ENCODE data around the gene KLHL22. TPM values are rescaled to one million over a fixed set of nuclear protein-coding genes. Genes with fewer than 3 reads are reported as not detected.

The KLHL22 gene
- total and polyA plus RNA-seq, 2 experiments from 2014 or later = 23.6 to 38.0 TPM

- Histone ChIP-seq H3K36me3 (replicated peaks; ENCODE audit: insufficient read depth, low read depth) (no peaks in the 10 kb centered on the region), H3K9me3 (ENCODE audit: low read depth) (no peaks in the 10 kb centered on the region), H4K20me1 (ENCODE audit: insufficient read depth, poor library complexity, severe bottlenecking) (peaks cover 92% of the 10 kb centered on the region), H3K4me1 (ENCODE audit: insufficient read depth) (peaks cover 5% of the 10 kb centered on the region), H3K9me2 (replicated peaks; ENCODE audit: insufficient read depth) (no peaks in the 10 kb centered on the region), H3K4me2 (no peak overlapping the region), H3K27me3 (no peaks in the 10 kb centered on the region), H3K4me3 (no peak overlapping the region), H3K79me2 (peaks cover 100% of the 10 kb centered on the region), H3K27ac (no peak overlapping the region), H2AFZ (no peak overlapping the region)
- WGBS (ENCODE audit: low lambda C conversion rate, missing lambda C conversion rate) = 92% methylated on average over 2 of the region's 2 CpGs
- TF ChIP-seq EZH2phosphoT487 (IDR thresholded peaks at IDR 0.05; ENCODE audit: low read depth, severe bottlenecking, unreplicated experiment) = no peak
- TF ChIP-seq EZH2 (IDR thresholded peaks at IDR 0.05; ENCODE audit: borderline replicate concordance) = no peak
- no peak for TF ChIP-seq CTCF (IDR thresholded peaks at IDR 0.05; ENCODE audit: poor library complexity)
- no peak for DNase-seq (ENCODE audit: low spot score)
These were observed 20.8 kb upstream of the KLHL22 start for GRCh38 chr22:20516399-20516798.

DNA sequence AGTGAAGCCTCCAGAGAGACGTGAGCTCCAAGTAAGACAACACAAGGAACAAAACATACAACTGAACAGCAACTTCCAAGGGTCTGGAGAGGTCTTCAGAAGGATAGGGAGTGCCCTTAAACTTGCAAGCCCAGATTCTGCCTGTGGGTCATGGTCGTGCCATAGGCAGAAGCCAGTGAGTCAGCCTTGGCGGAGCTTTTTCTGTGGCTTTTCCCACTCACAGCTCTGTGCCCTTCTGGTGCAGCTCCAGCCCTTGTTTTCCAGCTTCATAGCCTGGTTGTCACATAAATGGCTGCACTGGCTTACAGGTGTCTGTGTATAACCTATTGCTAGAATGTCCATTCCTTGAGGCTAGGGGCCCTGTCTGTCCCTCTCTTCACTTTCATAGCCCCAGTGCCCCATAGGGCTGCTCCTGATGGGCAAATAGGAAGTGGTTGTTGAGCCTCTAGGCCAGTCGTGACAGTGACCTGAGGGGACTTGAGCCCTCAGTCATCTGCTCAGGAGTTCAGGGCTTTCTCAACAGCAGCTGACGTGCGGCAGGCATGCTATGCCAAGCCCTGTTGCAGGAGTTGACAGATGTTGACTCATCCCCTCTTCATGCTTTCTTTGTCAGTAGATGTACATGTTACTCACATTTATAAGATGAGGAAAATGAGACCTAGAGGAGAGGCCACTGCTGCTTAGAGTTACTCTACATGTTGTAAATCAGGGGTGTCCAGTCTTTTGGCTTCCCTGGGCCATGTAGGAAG is 19.2 kb upstream of the KLHL22 start:
- H3K4me2 ChIP-seq = no peak overlapping the region
- no peaks in the 10 kb centered on the region for H3K36me3 ChIP-seq (replicated peaks; ENCODE audit: insufficient read depth, low read depth)
- WGBS (ENCODE audit: low lambda C conversion rate, missing lambda C conversion rate) = 76% methylated on average over 6 of the region's 6 CpGs
- no peaks in the 10 kb centered on the region for H3K27me3 ChIP-seq
- peaks cover 97% of the 10 kb centered on the region for H4K20me1 ChIP-seq (ENCODE audit: insufficient read depth, poor library complexity, severe bottlenecking)
- H2AFZ ChIP-seq = no peak overlapping the region
- H3K4me1 ChIP-seq (ENCODE audit: insufficient read depth) = peaks cover 20% of the 10 kb centered on the region
- DNase-seq (ENCODE audit: low spot score) = peak; percentile 64
- peaks cover 100% of the 10 kb centered on the region for H3K79me2 ChIP-seq
- H3K4me3 ChIP-seq = no peak overlapping the region
- H3K27ac ChIP-seq = peak overlapping the region; percentile 68
- TF ChIP-seq CTCF (IDR thresholded peaks at IDR 0.05; ENCODE audit: poor library complexity) = no peak
- TF ChIP-seq EZH2phosphoT487 (IDR thresholded peaks at IDR 0.05; ENCODE audit: low read depth, severe bottlenecking, unreplicated experiment) = no peak
- TF ChIP-seq EZH2 (IDR thresholded peaks at IDR 0.05; ENCODE audit: borderline replicate concordance) = no peak
- H3K9me2 ChIP-seq (replicated peaks; ENCODE audit: insufficient read depth) = no peaks in the 10 kb centered on the region
- H3K9me3 ChIP-seq (ENCODE audit: low read depth) = no peaks in the 10 kb centered on the region

- DNase-seq (ENCODE audit: low spot score) = no peak
- Histone ChIP-seq H4K20me1 (ENCODE audit: insufficient read depth, poor library complexity, severe bottlenecking) (peaks cover 74% of the 10 kb centered on the region), H2AFZ (no peak overlapping the region), H3K36me3 (replicated peaks; ENCODE audit: insufficient read depth, low read depth) (no peaks in the 10 kb centered on the region), H3K9me3 (ENCODE audit: low read depth) (no peaks in the 10 kb centered on the region), H3K4me1 (ENCODE audit: insufficient read depth) (peaks cover 28% of the 10 kb centered on the region), H3K27me3 (no peaks in the 10 kb centered on the region), H3K79me2 (peaks cover 89% of the 10 kb centered on the region), H3K9me2 (replicated peaks; ENCODE audit: insufficient read depth) (no peaks in the 10 kb centered on the region), H3K4me2 (no peak overlapping the region), H3K27ac (peak overlapping the region; percentile 80), H3K4me3 (no peak overlapping the region)
- WGBS (ENCODE audit: low lambda C conversion rate, missing lambda C conversion rate) = 74% methylated on average over 4 of the region's 4 CpGs
- no peak for TF ChIP-seq EZH2 (IDR thresholded peaks at IDR 0.05; ENCODE audit: borderline replicate concordance)
- no peak for TF ChIP-seq EZH2phosphoT487 (IDR thresholded peaks at IDR 0.05; ENCODE audit: low read depth, severe bottlenecking, unreplicated experiment)
- no peak for TF ChIP-seq CTCF (IDR thresholded peaks at IDR 0.05; ENCODE audit: poor library complexity)
These were observed 16.1 kb upstream of the KLHL22 start for GRCh38 chr22:20511578-20512229.

Data from hepatocyte (in vitro differentiated cells).